ENCODE data around the gene CPLX1. TPM values are rescaled to one million over a fixed set of nuclear protein-coding genes. Genes with fewer than 3 reads are reported as not detected.
A peak's percentile ranks its signal among the peaks of the same experiment; 100 is the strongest.

CPLX1 gene
- total and polyA plus RNA-seq, 5 donors from 2014 or later, result 0.16 to 0.62 TPM; not detected in 3

GRCh38 chr4:860561-860960, 34.6 kb upstream of the CPLX1 start:
- Histone ChIP-seq H3K27me3 (ENCODE audit: control insufficient read depth, insufficient read depth, low read length) (no peaks in the 10 kb centered on the region), H3K9me3 (ENCODE audit: control insufficient read depth in 2 of 2, low read length in 2 of 2) (no peaks in the 10 kb centered on the region), H3K4me3 (ENCODE audit: low read depth, low read length) (no peak overlapping the region), H3K27ac (ENCODE audit: insufficient read depth, low read length, poor library complexity, severe bottlenecking) (no peak overlapping the region), H3K36me3 (ENCODE audit: control insufficient read depth, insufficient read depth, low read length) (peaks cover 73% of the 10 kb centered on the region), H3K4me1 (ENCODE audit: control insufficient read depth, insufficient read depth, low read length, poor library complexity, severe bottlenecking) (no peaks in the 10 kb centered on the region)
- Mint-ChIP-seq H3K4me3 (no peak overlapping the region), H3K36me3 (peaks cover 46% of the 10 kb centered on the region), H3K27me3 (no peaks in the 10 kb centered on the region), H3K9me3 (peaks cover 0 to 8% (median 0%) of the 10 kb centered on the region in 7 donors), H3K4me1 (peaks cover 3 to 5% (median 4%) of the 10 kb centered on the region in 4 donors), H3K27ac (peak overlapping the region in 1 of 3 donors; percentile 74)
- no peak for ATAC-seq (ENCODE audit: low read depth in 2 of 2)
- DNase-seq, result no peak

- ATAC-seq (ENCODE audit: low read depth in 2 of 2) (no peak), DNase-seq (no peak)
- Mint-ChIP-seq H3K27ac (no peak overlapping the region), H3K9me3 (peaks cover 0 to 8% (median 0%) of the 10 kb centered on the region in 7 donors), H3K36me3 (peaks cover 53% of the 10 kb centered on the region), H3K4me1 (peaks cover 3 to 5% (median 4%) of the 10 kb centered on the region in 4 donors), H3K4me3 (no peak overlapping the region), H3K27me3 (no peaks in the 10 kb centered on the region)
- Histone ChIP-seq H3K36me3 (ENCODE audit: control insufficient read depth, insufficient read depth, low read length) (peaks cover 62% of the 10 kb centered on the region), H3K4me3 (ENCODE audit: low read depth, low read length) (no peak overlapping the region), H3K4me1 (ENCODE audit: control insufficient read depth, insufficient read depth, low read length, poor library complexity, severe bottlenecking) (no peaks in the 10 kb centered on the region), H3K27me3 (ENCODE audit: control insufficient read depth, insufficient read depth, low read length) (no peaks in the 10 kb centered on the region), H3K9me3 (ENCODE audit: control insufficient read depth in 2 of 2, low read length in 2 of 2) (no peaks in the 10 kb centered on the region), H3K27ac (ENCODE audit: insufficient read depth, low read length, poor library complexity, severe bottlenecking) (no peak overlapping the region)
Measured at GRCh38 chr4:859496-859895, 33.6 kb upstream of the CPLX1 start.

- peaks cover 61% of the 10 kb centered on the region for H3K36me3 ChIP-seq (ENCODE audit: control insufficient read depth, insufficient read depth, low read length)
- H3K36me3 Mint-ChIP-seq, result peaks cover 53% of the 10 kb centered on the region
- no peaks in the 10 kb centered on the region for H3K4me1 ChIP-seq (ENCODE audit: control insufficient read depth, insufficient read depth, low read length, poor library complexity, severe bottlenecking)
- no peak overlapping the region for H3K27ac ChIP-seq (ENCODE audit: insufficient read depth, low read length, poor library complexity, severe bottlenecking)
- H3K27me3 Mint-ChIP-seq, result no peaks in the 10 kb centered on the region
- DNase-seq (no peak), ATAC-seq (ENCODE audit: low read depth in 2 of 2) (no peak)
- peak overlapping the region in 1 of 3 donors; percentile 47 for H3K27ac Mint-ChIP-seq
- no peaks in the 10 kb centered on the region for H3K27me3 ChIP-seq (ENCODE audit: control insufficient read depth, insufficient read depth, low read length)
- peaks cover 3 to 5% (median 4%) of the 10 kb centered on the region in 4 donors for H3K4me1 Mint-ChIP-seq
- no peaks in the 10 kb centered on the region for H3K9me3 ChIP-seq (ENCODE audit: control insufficient read depth in 2 of 2, low read length in 2 of 2)
- H3K9me3 Mint-ChIP-seq, result peaks cover 0 to 8% (median 0%) of the 10 kb centered on the region in 7 donors
- no peak overlapping the region for H3K4me3 ChIP-seq (ENCODE audit: low read depth, low read length)
- H3K4me3 Mint-ChIP-seq, result no peak overlapping the region
Measured at GRCh38 chr4:858831-859451, 33.0 kb upstream of the CPLX1 start.

- Histone ChIP-seq H3K9me3 (ENCODE audit: control insufficient read depth in 2 of 2, low read length in 2 of 2) (no peaks in the 10 kb centered on the region), H3K27me3 (ENCODE audit: control insufficient read depth, insufficient read depth, low read length) (no peaks in the 10 kb centered on the region), H3K4me1 (ENCODE audit: control insufficient read depth, insufficient read depth, low read length, poor library complexity, severe bottlenecking) (no peaks in the 10 kb centered on the region), H3K27ac (ENCODE audit: insufficient read depth, low read length, poor library complexity, severe bottlenecking) (no peak overlapping the region), H3K36me3 (ENCODE audit: control insufficient read depth, insufficient read depth, low read length) (peaks cover 58% of the 10 kb centered on the region), H3K4me3 (ENCODE audit: low read depth, low read length) (no peak overlapping the region)
- peaks cover 0 to 8% (median 0%) of the 10 kb centered on the region in 7 donors for H3K9me3 Mint-ChIP-seq
- peaks cover 49% of the 10 kb centered on the region for H3K36me3 Mint-ChIP-seq
- H3K4me1 Mint-ChIP-seq, result peaks cover 2 to 4% (median 3%) of the 10 kb centered on the region in 4 donors
- ATAC-seq (ENCODE audit: low read depth in 2 of 2) (no peak), DNase-seq (no peak)
- H3K4me3 Mint-ChIP-seq, result no peak overlapping the region
- H3K27me3 Mint-ChIP-seq, result no peaks in the 10 kb centered on the region
- peak overlapping the region in 2 of 3 donors; percentile 47 to 59 for H3K27ac Mint-ChIP-seq
Measured at GRCh38 chr4:858041-858481, 32.1 kb upstream of the CPLX1 start.

GRCh38 chr4:857461-857860, 31.5 kb upstream of the CPLX1 start:
- Histone ChIP-seq H3K4me1 (ENCODE audit: control insufficient read depth, insufficient read depth, low read length, poor library complexity, severe bottlenecking) (no peaks in the 10 kb centered on the region), H3K27ac (ENCODE audit: insufficient read depth, low read length, poor library complexity, severe bottlenecking) (no peak overlapping the region), H3K36me3 (ENCODE audit: control insufficient read depth, insufficient read depth, low read length) (peaks cover 52% of the 10 kb centered on the region), H3K4me3 (ENCODE audit: low read depth, low read length) (no peak overlapping the region), H3K27me3 (ENCODE audit: control insufficient read depth, insufficient read depth, low read length) (no peaks in the 10 kb centered on the region), H3K9me3 (ENCODE audit: control insufficient read depth in 2 of 2, low read length in 2 of 2) (no peaks in the 10 kb centered on the region)
- peaks cover 44% of the 10 kb centered on the region for H3K36me3 Mint-ChIP-seq
- DNase-seq (no peak), ATAC-seq (ENCODE audit: low read depth in 2 of 2) (no peak)
- H3K4me3 Mint-ChIP-seq, result no peak overlapping the region
- peak overlapping the region in 1 of 3 donors; percentile 59 for H3K27ac Mint-ChIP-seq
- H3K9me3 Mint-ChIP-seq, result peaks cover 0 to 8% (median 0%) of the 10 kb centered on the region in 7 donors
- H3K4me1 Mint-ChIP-seq, result peaks cover 0 to 4% (median 1%) of the 10 kb centered on the region in 4 donors
- no peaks in the 10 kb centered on the region for H3K27me3 Mint-ChIP-seq

- peak overlapping the region in 1 of 4 donors; percentile 31 for H3K4me3 Mint-ChIP-seq
Measured at GRCh38 chr4:856225-856901, 30.4 kb upstream of the CPLX1 start.

GRCh38 chr4:855880-856224, 29.9 kb upstream of the CPLX1 start:
- peak overlapping the region in 1 of 4 donors; percentile 31 for H3K4me3 Mint-ChIP-seq
- ATAC-seq (ENCODE audit: low read depth in 2 of 2) (no peak), DNase-seq (no peak)
- H3K36me3 Mint-ChIP-seq, result peaks cover 42% of the 10 kb centered on the region
- H3K27me3 Mint-ChIP-seq, result no peaks in the 10 kb centered on the region
- H3K27ac ChIP-seq (ENCODE audit: insufficient read depth, low read length, poor library complexity, severe bottlenecking), result peak overlapping the region; percentile 47
- peaks cover 0 to 8% (median 0%) of the 10 kb centered on the region in 7 donors for H3K9me3 Mint-ChIP-seq
- no peaks in the 10 kb centered on the region for H3K27me3 ChIP-seq (ENCODE audit: control insufficient read depth, insufficient read depth, low read length)
- H3K27ac Mint-ChIP-seq, result peak overlapping the region in 1 of 3 donors; percentile 88
- no peak overlapping the region for H3K4me3 ChIP-seq (ENCODE audit: low read depth, low read length)
- H3K9me3 ChIP-seq (ENCODE audit: control insufficient read depth in 2 of 2, low read length in 2 of 2), result no peaks in the 10 kb centered on the region
- peaks cover 45% of the 10 kb centered on the region for H3K36me3 ChIP-seq (ENCODE audit: control insufficient read depth, insufficient read depth, low read length)
- H3K4me1 Mint-ChIP-seq, result peaks cover 0 to 4% (median 1%) of the 10 kb centered on the region in 4 donors
- no peaks in the 10 kb centered on the region for H3K4me1 ChIP-seq (ENCODE audit: control insufficient read depth, insufficient read depth, low read length, poor library complexity, severe bottlenecking)

More at GRCh38 chr4:856225-856901, 30.4 kb upstream of the CPLX1 start:
- no peak overlapping the region for H3K4me3 ChIP-seq (ENCODE audit: low read depth, low read length)
- H3K27ac ChIP-seq (ENCODE audit: insufficient read depth, low read length, poor library complexity, severe bottlenecking), result peak overlapping the region; percentile 47
- Mint-ChIP-seq H3K27ac (peak overlapping the region; percentile 79 to 88 (median 82)), H3K36me3 (peaks cover 41% of the 10 kb centered on the region), H3K27me3 (no peaks in the 10 kb centered on the region), H3K4me1 (peaks cover 0 to 4% (median 1%) of the 10 kb centered on the region in 4 donors), H3K9me3 (peaks cover 0 to 8% (median 0%) of the 10 kb centered on the region in 7 donors)
- H3K27me3 ChIP-seq (ENCODE audit: control insufficient read depth, insufficient read depth, low read length), result no peaks in the 10 kb centered on the region
- peaks cover 46% of the 10 kb centered on the region for H3K36me3 ChIP-seq (ENCODE audit: control insufficient read depth, insufficient read depth, low read length)
- no peaks in the 10 kb centered on the region for H3K4me1 ChIP-seq (ENCODE audit: control insufficient read depth, insufficient read depth, low read length, poor library complexity, severe bottlenecking)
- peak in 1 of 3 donors; percentile 10 for DNase-seq
- ATAC-seq (ENCODE audit: low read depth in 2 of 2), result no peak
- H3K9me3 ChIP-seq (ENCODE audit: control insufficient read depth in 2 of 2, low read length in 2 of 2), result no peaks in the 10 kb centered on the region

Measured in CD4-positive, CD25-positive, alpha-beta regulatory T cell (primary cell).